Progenitor cell of endocrine pancreas (in vitro differentiated cells): ENCODE results near the gene OR5D13. TPM values are rescaled to one million over a fixed set of nuclear protein-coding genes. Genes with fewer than 3 reads are reported as not detected.

ENCODE experiments used
- DNase-seq: peaks from one replicate; pipeline ENCODE4 v3.0.0; 2021; ENCODE audit warnings: low spot score; ENCODE audit not compliant: unreplicated experiment
- H3K27ac Mint-ChIP-seq: 2 replicates; pipeline ENCODE4 v1.8.0; 2021; ENCODE audit warnings: mild to moderate bottlenecking, moderate library complexity, mixed read lengths
- H3K27me3 Mint-ChIP-seq: 2 replicates; pipeline ENCODE4 v1.8.0; 2021; ENCODE audit warnings: mixed read lengths
- H3K36me3 Mint-ChIP-seq: 2 replicates; pipeline ENCODE4 v1.8.0; 2022; ENCODE audit warnings: mixed read lengths; ENCODE audit not compliant: insufficient read depth
- H3K4me1 Mint-ChIP-seq: 2 replicates; pipeline ENCODE4 v1.8.0; 2021; ENCODE audit warnings: low read depth, mixed read lengths
- H3K4me3 Mint-ChIP-seq: 2 replicates; pipeline ENCODE4 v1.8.0; 2021; ENCODE audit warnings: low read depth, mild to moderate bottlenecking, moderate library complexity, mixed read lengths
- H3K9me3 Mint-ChIP-seq: 2 replicates; pipeline ENCODE4 v1.8.0; 2021; ENCODE audit warnings: low read depth, mixed read lengths
- long read RNA-seq: library from polyadenylated mRNA; unstranded; transcript quantifications from one replicate; pipeline ENCODE4 v2.0.0, GENCODE V29; 2020
- total RNA-seq: library from RNA; stranded (reverse); gene quantifications from 2 replicates; pipeline ENCODE4 v1.2.1, GENCODE V29; 2021
- TF ChIP-seq, protein P1 (sequence below): fragments of 200-600 bp; sonication (generic); IDR thresholded peaks from one replicate; pipeline ENCODE4 v1.5.0; 2021; ENCODE audit warnings: antibody characterized with exemption, mild to moderate bottlenecking; ENCODE audit not compliant: unreplicated experiment

Gene OR5D13, protein sequence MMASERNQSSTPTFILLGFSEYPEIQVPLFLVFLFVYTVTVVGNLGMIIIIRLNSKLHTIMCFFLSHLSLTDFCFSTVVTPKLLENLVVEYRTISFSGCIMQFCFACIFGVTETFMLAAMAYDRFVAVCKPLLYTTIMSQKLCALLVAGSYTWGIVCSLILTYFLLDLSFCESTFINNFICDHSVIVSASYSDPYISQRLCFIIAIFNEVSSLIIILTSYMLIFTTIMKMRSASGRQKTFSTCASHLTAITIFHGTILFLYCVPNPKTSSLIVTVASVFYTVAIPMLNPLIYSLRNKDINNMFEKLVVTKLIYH
- total RNA-seq: not detected in 2 replicates
- long read RNA-seq: 0 reads

GRCh38 chr11:55773138-55773537 lies at the start of gene OR5D13:
OR5D13 (plus strand) TSS chr11:55773438; CDS start chr11:55773438, 0 bp downstream.
- Mint-ChIP-seq H3K4me1 (no peaks in the 10 kb centered on the region), H3K27ac (no peak within 1 kb of the TSS), H3K36me3 (peaks cover 2% of the 10 kb centered on the region), H3K4me3 (no peak within 1 kb of the TSS), H3K9me3 (peaks cover 51% of the 10 kb centered on the region), H3K27me3 (no peaks in the 10 kb centered on the region)
- DNase-seq: no peak
- TF ChIP-seq, protein P1, sequence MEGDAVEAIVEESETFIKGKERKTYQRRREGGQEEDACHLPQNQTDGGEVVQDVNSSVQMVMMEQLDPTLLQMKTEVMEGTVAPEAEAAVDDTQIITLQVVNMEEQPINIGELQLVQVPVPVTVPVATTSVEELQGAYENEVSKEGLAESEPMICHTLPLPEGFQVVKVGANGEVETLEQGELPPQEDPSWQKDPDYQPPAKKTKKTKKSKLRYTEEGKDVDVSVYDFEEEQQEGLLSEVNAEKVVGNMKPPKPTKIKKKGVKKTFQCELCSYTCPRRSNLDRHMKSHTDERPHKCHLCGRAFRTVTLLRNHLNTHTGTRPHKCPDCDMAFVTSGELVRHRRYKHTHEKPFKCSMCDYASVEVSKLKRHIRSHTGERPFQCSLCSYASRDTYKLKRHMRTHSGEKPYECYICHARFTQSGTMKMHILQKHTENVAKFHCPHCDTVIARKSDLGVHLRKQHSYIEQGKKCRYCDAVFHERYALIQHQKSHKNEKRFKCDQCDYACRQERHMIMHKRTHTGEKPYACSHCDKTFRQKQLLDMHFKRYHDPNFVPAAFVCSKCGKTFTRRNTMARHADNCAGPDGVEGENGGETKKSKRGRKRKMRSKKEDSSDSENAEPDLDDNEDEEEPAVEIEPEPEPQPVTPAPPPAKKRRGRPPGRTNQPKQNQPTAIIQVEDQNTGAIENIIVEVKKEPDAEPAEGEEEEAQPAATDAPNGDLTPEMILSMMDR: no peak

- Mint-ChIP-seq H3K9me3 (peaks cover 42% of the 10 kb centered on the region), H3K27me3 (no peaks in the 10 kb centered on the region), H3K4me1 (no peaks in the 10 kb centered on the region), H3K27ac (no peak overlapping the region), H3K36me3 (peaks cover 1% of the 10 kb centered on the region), H3K4me3 (no peak overlapping the region)
- TF ChIP-seq, protein P1: no peak
- DNase-seq: no peak
These were observed 46.4 kb upstream of the OR5D13 start for GRCh38 chr11:55726715-55727324.

GRCh38 chr11:55732936-55733335 lies 40.3 kb upstream of the OR5D13 start:
- TF ChIP-seq, protein P1: no peak
- no peak for DNase-seq
- Mint-ChIP-seq H3K27ac (no peak overlapping the region), H3K4me1 (no peaks in the 10 kb centered on the region), H3K27me3 (no peaks in the 10 kb centered on the region), H3K36me3 (no peaks in the 10 kb centered on the region), H3K4me3 (no peak overlapping the region), H3K9me3 (peaks cover 55% of the 10 kb centered on the region)

DNA sequence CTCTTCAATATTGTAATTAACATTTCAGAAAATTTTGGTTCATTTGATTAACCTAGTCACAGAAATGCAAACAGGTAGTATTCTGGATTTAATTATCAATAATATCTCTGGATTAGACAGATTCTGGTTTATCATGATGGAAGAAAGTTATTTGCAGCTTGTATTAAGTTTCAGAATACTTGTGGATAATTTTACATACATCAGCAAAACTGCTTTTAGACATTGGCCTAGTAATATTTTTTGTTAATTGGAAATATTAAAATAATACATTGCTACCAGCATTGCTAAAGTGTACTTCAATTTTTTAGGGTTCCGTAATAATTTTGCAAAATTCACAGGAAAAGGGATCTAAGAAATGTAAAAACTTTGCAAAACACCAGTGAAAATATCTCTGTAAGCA lies 18.4 kb downstream of the OR5D13 start:
- TF ChIP-seq, protein P1: no peak
- H3K27ac Mint-ChIP-seq: no peak overlapping the region
- peaks cover 42% of the 10 kb centered on the region for H3K9me3 Mint-ChIP-seq
- H3K36me3 Mint-ChIP-seq: no peaks in the 10 kb centered on the region
- no peak overlapping the region for H3K4me3 Mint-ChIP-seq
- H3K27me3 Mint-ChIP-seq: no peaks in the 10 kb centered on the region
- no peaks in the 10 kb centered on the region for H3K4me1 Mint-ChIP-seq
- DNase-seq: no peak

GRCh38 chr11:55793321-55793720 lies 20.1 kb downstream of the OR5D13 start:
- Mint-ChIP-seq H3K36me3 (no peaks in the 10 kb centered on the region), H3K4me1 (no peaks in the 10 kb centered on the region), H3K27me3 (no peaks in the 10 kb centered on the region), H3K27ac (no peak overlapping the region), H3K9me3 (peaks cover 29% of the 10 kb centered on the region), H3K4me3 (no peak overlapping the region)
- TF ChIP-seq, protein P1: no peak
- DNase-seq: no peak
